Endothelial cell (in vitro differentiated cells): Measurements from ENCODE around the gene SEC23B. TPM values are rescaled to one million over a fixed set of nuclear protein-coding genes. Genes with fewer than 3 reads are reported as not detected.

Experiments
- DNase-seq: peaks from one replicate; pipeline ENCODE4 v3.0.0; 2021; ENCODE audit warnings: low spot score
- H3K27ac Mint-ChIP-seq: one replicate; pipeline ENCODE4 v1.8.0; 2021; ENCODE audit warnings: mixed read lengths, inconsistent platforms; ENCODE audit not compliant: unreplicated experiment
- H3K27me3 Mint-ChIP-seq: one replicate; pipeline ENCODE4 v1.8.0; 2021; ENCODE audit warnings: mild to moderate bottlenecking, moderate library complexity, mixed read lengths, inconsistent platforms; ENCODE audit not compliant: unreplicated experiment
- H3K36me3 Mint-ChIP-seq: one replicate; pipeline ENCODE4 v1.8.0; 2021; ENCODE audit warnings: mild to moderate bottlenecking, low read depth, mixed read lengths, inconsistent platforms; ENCODE audit not compliant: unreplicated experiment
- H3K4me1 Mint-ChIP-seq: one replicate; pipeline ENCODE4 v1.8.0; 2021; ENCODE audit warnings: mild to moderate bottlenecking, mixed read lengths, inconsistent platforms; ENCODE audit not compliant: unreplicated experiment
- H3K4me3 Mint-ChIP-seq: one replicate; pipeline ENCODE4 v1.8.0; 2021; ENCODE audit warnings: mild to moderate bottlenecking, mixed read lengths, inconsistent platforms; ENCODE audit not compliant: unreplicated experiment
- H3K9me3 Mint-ChIP-seq: one replicate; pipeline ENCODE4 v1.8.0; 2021; ENCODE audit warnings: mixed read lengths, inconsistent platforms; ENCODE audit not compliant: unreplicated experiment
- CTCF ChIP-seq: fragments of 200-600 bp; sonication (generic); IDR thresholded peaks from one replicate; pipeline ENCODE4 v1.5.0; 2021; ENCODE audit warnings: antibody characterized with exemption; ENCODE audit not compliant: unreplicated experiment
- microRNA-seq: library from miRNA; unstranded; fragments of <30 nt; microRNA quantifications from one replicate; pipeline ENCODE4, GENCODE V29; 2020; ENCODE audit not compliant: unreplicated experiment
- total RNA-seq: library from RNA; stranded (reverse); fragmentation: NEBNext Ultra II Directional; extraction: Animal tissue kit (Norgen Biotek cat#: 25700); gene quantifications from one replicate; pipeline ENCODE4 v1.2.1, GENCODE V29; 2021; ENCODE audit not compliant: unreplicated experiment

The SEC23B gene
- total RNA-seq, 1 donor from 2014 or later, result 33.7 TPM

- Mint-ChIP-seq H3K36me3 (no peaks in the 10 kb centered on the region), H3K9me3 (no peaks in the 10 kb centered on the region), H3K27me3 (peaks cover 4% of the 10 kb centered on the region), H3K4me3 (no peak overlapping the region), H3K27ac (no peak overlapping the region), H3K4me1 (peaks cover 4% of the 10 kb centered on the region)
- no peak for DNase-seq
- no peak for TF ChIP-seq CTCF
These were observed 82.4 kb downstream of the SEC23B start for GRCh38 chr20:18589941-18590674.

GRCh38 chr20:18596270-18596669 lies 88.5 kb downstream of the SEC23B start:
- no peak for DNase-seq
- Mint-ChIP-seq H3K36me3 (peaks cover 4% of the 10 kb centered on the region), H3K4me1 (no peaks in the 10 kb centered on the region), H3K9me3 (no peaks in the 10 kb centered on the region), H3K27ac (no peak overlapping the region), H3K27me3 (peaks cover 2% of the 10 kb centered on the region), H3K4me3 (no peak overlapping the region)
- TF ChIP-seq CTCF, result no peak

- Mint-ChIP-seq H3K4me1 (peaks cover 4% of the 10 kb centered on the region), H3K27me3 (peaks cover under 1% of the 10 kb centered on the region), H3K36me3 (no peaks in the 10 kb centered on the region), H3K9me3 (no peaks in the 10 kb centered on the region), H3K27ac (no peak overlapping the region), H3K4me3 (no peak overlapping the region)
- TF ChIP-seq CTCF, result no peak
- DNase-seq, result no peak
These were observed 102.0 kb downstream of the SEC23B start for GRCh38 chr20:18609741-18610140.

Small RNA genes lying within 50 kb of the gene (microRNA-seq; reads per million reads assigned to microRNA genes)
- gene MIR3192, result 0.90 reads per million, percentile 9 among the genes with 10 or more reads in this experiment

Other genes with a start within 250 kb of the SEC23B start
- gene ZNF133, start 219.4 kb upstream of the SEC23B start, total RNA-seq, result 14.1 TPM
- 4.2 TPM for gene DZANK1, start 40.9 kb upstream of the SEC23B start, total RNA-seq
- 12.2 TPM for gene POLR3F, start 40.5 kb upstream of the SEC23B start, total RNA-seq
- 16.7 TPM for gene RBBP9, start 10.7 kb upstream of the SEC23B start, total RNA-seq
- 41.0 TPM for gene SMIM26, start 59.5 kb downstream of the SEC23B start, total RNA-seq
- 31.0 TPM for gene DTD1, start 80.1 kb downstream of the SEC23B start, total RNA-seq